ENCODE data around the gene MYCBPAP.

MYCBPAP gene

GRCh38 chr17:50505591-50506130, 2.6 kb upstream of the MYCBPAP start:
- Histone ChIP-seq H3K4me3 (replicated peaks; ENCODE audit: low read depth, low read length) (no peak overlapping the region), H3K27me3 (replicated peaks; ENCODE audit: control insufficient read depth, insufficient read depth, low read length) (no peaks in the 10 kb centered on the region), H3K36me3 (ENCODE audit: control insufficient read depth, insufficient read depth, low read length) (no peaks in the 10 kb centered on the region)
- TF ChIP-seq CTCF (IDR thresholded peaks at IDR 0.05; ENCODE audit: insufficient read depth, low read length, poor library complexity, severe bottlenecking) = no peak
- DNase-seq (ENCODE audit: extremely low read depth, insufficient read length) = no peak

GRCh38 chr17:50506298-50506697, 1.9 kb upstream of the MYCBPAP start:
- H3K4me3 ChIP-seq (replicated peaks; ENCODE audit: low read depth, low read length) = no peak overlapping the region
- no peaks in the 10 kb centered on the region for H3K27me3 ChIP-seq (replicated peaks; ENCODE audit: control insufficient read depth, insufficient read depth, low read length)
- DNase-seq (ENCODE audit: extremely low read depth, insufficient read length) = no peak
- TF ChIP-seq CTCF (IDR thresholded peaks at IDR 0.05; ENCODE audit: insufficient read depth, low read length, poor library complexity, severe bottlenecking) = no peak
- H3K36me3 ChIP-seq (ENCODE audit: control insufficient read depth, insufficient read depth, low read length) = no peaks in the 10 kb centered on the region

GRCh38 chr17:50508573-50509460, 578 bp downstream of the MYCBPAP start:
- no peak for DNase-seq (ENCODE audit: extremely low read depth, insufficient read length)
- H3K27me3 ChIP-seq (replicated peaks; ENCODE audit: control insufficient read depth, insufficient read depth, low read length) = no peaks in the 10 kb centered on the region
- peak overlapping the region; percentile 77 for H3K4me3 ChIP-seq (replicated peaks; ENCODE audit: low read depth, low read length)
- H3K36me3 ChIP-seq (ENCODE audit: control insufficient read depth, insufficient read depth, low read length) = no peaks in the 10 kb centered on the region
- TF ChIP-seq CTCF (IDR thresholded peaks at IDR 0.05; ENCODE audit: insufficient read depth, low read length, poor library complexity, severe bottlenecking) = no peak

- TF ChIP-seq CTCF (IDR thresholded peaks at IDR 0.05; ENCODE audit: insufficient read depth, low read length, poor library complexity, severe bottlenecking) = no peak
- Histone ChIP-seq H3K27me3 (replicated peaks; ENCODE audit: control insufficient read depth, insufficient read depth, low read length) (no peaks in the 10 kb centered on the region), H3K36me3 (ENCODE audit: control insufficient read depth, insufficient read depth, low read length) (no peaks in the 10 kb centered on the region), H3K4me3 (replicated peaks; ENCODE audit: low read depth, low read length) (no peak overlapping the region)
- peak; percentile 76 for DNase-seq (ENCODE audit: extremely low read depth, insufficient read length)
These were observed 2.8 kb downstream of the MYCBPAP start for GRCh38 chr17:50511058-50511457.

GRCh38 chr17:50513495-50513894, 5.3 kb downstream of the MYCBPAP start:
- Histone ChIP-seq H3K4me3 (replicated peaks; ENCODE audit: low read depth, low read length) (no peak overlapping the region), H3K36me3 (ENCODE audit: control insufficient read depth, insufficient read depth, low read length) (no peaks in the 10 kb centered on the region), H3K27me3 (replicated peaks; ENCODE audit: control insufficient read depth, insufficient read depth, low read length) (no peaks in the 10 kb centered on the region)
- no peak for DNase-seq (ENCODE audit: extremely low read depth, insufficient read length)
- no peak for TF ChIP-seq CTCF (IDR thresholded peaks at IDR 0.05; ENCODE audit: insufficient read depth, low read length, poor library complexity, severe bottlenecking)

All from GM06990 (cell line).